Cardiac muscle cell (in vitro differentiated cells and primary cell): ENCODE data around the gene DOCK10. TPM values are rescaled to one million over a fixed set of nuclear protein-coding genes. Genes with fewer than 3 reads are reported as not detected.

Experiments
- DNase-seq, 2 donors: peaks; one replicate each; pipeline versions ENCODE4 v3.0.0 to v3.0.0-alpha.2; 2010 to 2017; ENCODE audit warnings: low read depth in 1 of 2, low spot score in 1 of 2
- H3K27ac ChIP-seq: fragments of 200-600 bp; sonication (generic); 2 replicates; pipeline ENCODE4 v1.5.1; 2016
- H3K27me3 ChIP-seq: fragments of 200-600 bp; sonication (generic); 2 replicates; pipeline ENCODE4 v1.6.0; 2016; ENCODE audit warnings: control low read depth
- H3K36me3 ChIP-seq: fragments of 200-600 bp; sonication (generic); 2 replicates; pipeline ENCODE4 v1.5.1; 2016; ENCODE audit warnings: control low read depth
- H3K4me1 ChIP-seq: fragments of 200-600 bp; sonication (generic); 2 replicates; pipeline ENCODE4 v1.8.1; 2017; ENCODE audit warnings: low read depth, mild to moderate bottlenecking, mixed run types
- H3K4me3 ChIP-seq: fragments of 200-600 bp; sonication (generic); 2 replicates; pipeline ENCODE4 v1.5.1; 2016; ENCODE audit warnings: mild to moderate bottlenecking
- H3K9me3 ChIP-seq: fragments of 200-600 bp; sonication (generic); 2 replicates; pipeline ENCODE4 v1.5.1; 2017; ENCODE audit warnings: low read depth, mild to moderate bottlenecking, control low read depth
- polyA plus RNA-seq: library from polyadenylated mRNA; unstranded; fragments of >200 nt; fragmentation: Nextera tagmentation; extraction: Ambion mirVana; gene quantifications from 2 replicates; pipeline ENCODE4 v1.2.1, GENCODE V29; 2016
- total RNA-seq: library from RNA; depleted of rRNA; stranded (reverse); fragments of >200 nt; gene quantifications from 2 replicates; pipeline ENCODE4 v1.2.3, GENCODE V29; 2016
- TF ChIP-seq, protein P1 (sequence below): IDR thresholded peaks from 2 replicates; pipeline ENCODE4 v1.5.1; 2012; ENCODE audit warnings: low read depth, mild to moderate bottlenecking, low read length

The DOCK10 gene
- total and polyA plus RNA-seq, 2 experiments from 2014 or later: not detected

DNA sequence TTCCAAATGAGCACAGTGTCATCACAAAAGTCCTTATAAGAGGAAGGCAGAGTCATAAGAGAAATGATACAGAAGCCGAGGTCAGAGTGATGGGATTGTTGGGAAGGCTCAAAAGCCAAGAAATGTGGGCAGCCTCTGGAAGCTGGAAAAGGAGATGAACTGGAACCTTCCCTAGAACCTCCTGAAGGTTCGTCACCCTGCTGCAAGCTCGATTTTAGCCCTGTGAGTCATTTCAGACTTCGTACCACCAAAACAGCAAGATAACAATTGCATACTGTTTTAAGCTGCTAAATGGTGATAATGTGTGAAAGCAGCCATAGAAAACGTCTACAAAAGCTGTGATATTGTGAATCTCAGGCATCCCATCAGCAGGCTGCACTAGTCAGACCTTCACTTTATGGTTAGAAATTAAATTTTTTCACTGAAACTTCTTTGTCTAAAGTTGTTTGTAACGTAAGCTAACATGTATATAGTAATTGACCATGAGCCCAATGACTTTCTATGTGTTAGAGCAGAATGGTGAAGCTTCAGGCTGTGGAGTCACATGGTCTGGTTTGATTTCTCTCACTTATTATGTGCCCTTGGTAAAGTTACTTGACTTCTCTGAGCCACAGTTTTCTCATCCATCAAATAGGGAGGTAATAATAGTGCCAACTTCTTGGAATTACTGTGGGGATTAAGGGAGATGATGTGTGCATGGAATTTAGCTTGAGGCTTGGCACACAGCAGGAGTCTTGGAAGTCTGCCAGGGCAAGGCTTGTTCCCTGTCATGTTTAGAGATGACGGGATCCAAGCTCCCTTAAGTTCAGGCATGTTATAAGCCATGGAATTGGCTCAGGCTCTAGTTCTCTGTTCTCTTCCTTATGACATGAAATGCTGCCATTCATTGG, 194.1 kb downstream of the DOCK10 start:
- Histone ChIP-seq H3K36me3 (no peaks in the 10 kb centered on the region), H3K4me3 (no peak overlapping the region), H3K27me3 (no peaks in the 10 kb centered on the region), H3K4me1 (no peaks in the 10 kb centered on the region), H3K9me3 (no peaks in the 10 kb centered on the region), H3K27ac (no peak overlapping the region)
- peak; percentile 56 to 95 for DNase-seq
- TF ChIP-seq, protein P1, sequence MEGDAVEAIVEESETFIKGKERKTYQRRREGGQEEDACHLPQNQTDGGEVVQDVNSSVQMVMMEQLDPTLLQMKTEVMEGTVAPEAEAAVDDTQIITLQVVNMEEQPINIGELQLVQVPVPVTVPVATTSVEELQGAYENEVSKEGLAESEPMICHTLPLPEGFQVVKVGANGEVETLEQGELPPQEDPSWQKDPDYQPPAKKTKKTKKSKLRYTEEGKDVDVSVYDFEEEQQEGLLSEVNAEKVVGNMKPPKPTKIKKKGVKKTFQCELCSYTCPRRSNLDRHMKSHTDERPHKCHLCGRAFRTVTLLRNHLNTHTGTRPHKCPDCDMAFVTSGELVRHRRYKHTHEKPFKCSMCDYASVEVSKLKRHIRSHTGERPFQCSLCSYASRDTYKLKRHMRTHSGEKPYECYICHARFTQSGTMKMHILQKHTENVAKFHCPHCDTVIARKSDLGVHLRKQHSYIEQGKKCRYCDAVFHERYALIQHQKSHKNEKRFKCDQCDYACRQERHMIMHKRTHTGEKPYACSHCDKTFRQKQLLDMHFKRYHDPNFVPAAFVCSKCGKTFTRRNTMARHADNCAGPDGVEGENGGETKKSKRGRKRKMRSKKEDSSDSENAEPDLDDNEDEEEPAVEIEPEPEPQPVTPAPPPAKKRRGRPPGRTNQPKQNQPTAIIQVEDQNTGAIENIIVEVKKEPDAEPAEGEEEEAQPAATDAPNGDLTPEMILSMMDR: no peak

DNA sequence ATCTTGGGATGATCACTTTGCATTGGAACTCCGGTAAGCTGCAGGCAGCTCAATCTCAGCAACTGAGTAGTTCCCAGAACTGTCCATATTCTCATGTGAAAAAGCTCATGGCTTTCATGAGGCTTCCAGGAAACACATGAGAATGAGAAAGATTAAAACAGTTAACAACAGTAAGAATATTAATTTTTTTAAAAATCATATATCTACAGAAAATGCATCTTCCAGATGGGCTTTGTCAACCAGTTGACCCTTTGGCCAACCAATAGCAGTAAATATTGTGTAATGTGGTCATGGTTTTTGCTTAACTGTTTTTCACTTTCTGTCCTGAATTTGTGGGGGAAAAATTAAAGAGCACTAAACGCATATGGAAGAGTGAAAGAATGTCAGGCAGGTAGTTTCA, 194.9 kb downstream of the DOCK10 start:
- TF ChIP-seq, protein P1: no peak
- H3K9me3 ChIP-seq: no peaks in the 10 kb centered on the region
- no peak overlapping the region for H3K4me3 ChIP-seq
- DNase-seq: peak in 1 of 2 donors; percentile 40
- no peaks in the 10 kb centered on the region for H3K4me1 ChIP-seq
- H3K27ac ChIP-seq: no peak overlapping the region
- H3K27me3 ChIP-seq: no peaks in the 10 kb centered on the region
- no peaks in the 10 kb centered on the region for H3K36me3 ChIP-seq

DNA sequence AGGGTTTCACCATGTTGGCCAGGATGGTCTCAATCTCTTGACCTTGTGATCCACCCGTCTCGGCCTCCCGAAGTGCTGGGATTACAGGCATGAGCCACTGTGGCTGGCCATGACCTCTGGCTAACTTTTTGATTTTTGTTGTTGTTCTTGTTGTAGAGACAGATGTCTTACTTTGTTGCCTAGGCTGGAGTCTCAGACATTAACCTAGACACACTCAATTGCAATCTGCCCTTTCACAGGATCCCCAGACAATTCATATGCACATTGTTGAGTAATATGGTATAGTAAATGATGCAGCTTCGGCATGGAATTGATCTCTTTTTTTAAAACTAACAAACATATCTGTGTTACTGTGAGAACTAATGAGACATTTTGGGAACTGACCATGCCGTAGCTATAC, 195.6 kb downstream of the DOCK10 start:
- DNase-seq: no peak
- Histone ChIP-seq H3K4me1 (no peaks in the 10 kb centered on the region), H3K9me3 (no peaks in the 10 kb centered on the region), H3K36me3 (no peaks in the 10 kb centered on the region), H3K4me3 (no peak overlapping the region), H3K27me3 (no peaks in the 10 kb centered on the region), H3K27ac (no peak overlapping the region)
- TF ChIP-seq, protein P1: no peak

DNA sequence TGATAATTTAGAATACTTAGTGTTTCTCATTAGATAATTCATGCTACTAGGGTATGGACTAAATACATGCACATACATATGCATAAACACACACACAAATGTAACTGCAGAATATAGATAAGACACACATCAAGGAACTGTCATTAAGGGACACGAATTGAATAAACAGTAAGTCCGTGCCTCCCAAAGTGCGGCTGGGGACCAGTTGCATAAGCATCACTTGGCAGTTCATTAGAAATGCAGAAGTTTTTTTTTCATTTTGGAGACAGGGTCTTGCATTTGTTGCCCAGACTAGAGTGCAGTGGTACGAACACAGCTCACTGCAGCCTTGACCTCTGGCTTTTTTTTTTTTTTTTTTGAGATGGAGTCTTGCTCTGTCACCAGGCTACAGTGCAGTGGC, 196.1 kb downstream of the DOCK10 start:
- no peaks in the 10 kb centered on the region for H3K9me3 ChIP-seq
- H3K36me3 ChIP-seq: no peaks in the 10 kb centered on the region
- TF ChIP-seq, protein P1: no peak
- no peak for DNase-seq
- H3K4me1 ChIP-seq: no peaks in the 10 kb centered on the region
- H3K4me3 ChIP-seq: no peak overlapping the region
- no peaks in the 10 kb centered on the region for H3K27me3 ChIP-seq
- H3K27ac ChIP-seq: no peak overlapping the region

DNA sequence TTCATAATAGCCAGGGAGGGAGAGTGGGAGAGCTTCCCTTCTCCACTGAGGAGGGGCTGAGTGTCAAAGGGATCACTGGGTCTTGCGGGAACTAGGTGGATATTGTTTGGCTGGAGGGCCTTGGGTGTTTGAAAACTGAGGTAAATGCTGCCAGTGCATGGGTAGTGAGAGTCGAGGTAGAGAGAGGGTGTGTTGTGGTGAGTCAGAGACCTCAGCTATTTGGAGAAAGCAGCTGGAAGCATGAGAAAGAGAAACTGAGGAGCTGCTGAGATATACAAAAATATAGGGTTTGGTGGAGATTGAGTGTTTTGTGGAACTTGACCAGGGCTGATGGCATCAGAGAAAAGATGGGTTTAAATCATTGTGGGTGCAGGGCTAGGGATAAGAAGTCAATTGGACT, 199.1 kb downstream of the DOCK10 start:
- H3K4me3 ChIP-seq: no peak overlapping the region
- TF ChIP-seq, protein P1: no peak
- H3K27me3 ChIP-seq: no peaks in the 10 kb centered on the region
- DNase-seq: no peak
- H3K27ac ChIP-seq: no peak overlapping the region
- no peaks in the 10 kb centered on the region for H3K9me3 ChIP-seq
- H3K4me1 ChIP-seq: no peaks in the 10 kb centered on the region
- H3K36me3 ChIP-seq: no peaks in the 10 kb centered on the region
